A549 (cell line): ENCODE measurements around the gene PLEKHA3.

Experiments used
- CHD2 ChIP-seq: fragments of 150-350 bp; IDR thresholded peaks from 2 replicates; pipeline ENCODE4 v1.6.1; 2014; ENCODE audit warnings: low read length; ENCODE audit not compliant: partially characterized antibody
- EHMT2 ChIP-seq: fragments of 200-600 bp; sonication (generic); IDR thresholded peaks from 2 replicates; pipeline ENCODE4 v1.6.1; 2016; ENCODE audit warnings: antibody characterized with exemption, low read depth, mild to moderate bottlenecking, moderate library complexity
- EP300 ChIP-seq, 2 experiments: fragments of >200 bp; sonication (Bioruptor Twin); formaldehyde crosslinking; IDR thresholded peaks; 2 replicates in 1 of 2; 3 replicates in 1 of 2; pipeline ENCODE4 v1.6.1; 2016 to 2017
- ESRRA ChIP-seq: fragments of 150-350 bp; IDR thresholded peaks from 2 replicates; pipeline ENCODE4 v1.6.1; 2014; ENCODE audit warnings: mild to moderate bottlenecking, low read length, borderline replicate concordance
- GATA3 ChIP-seq: IDR thresholded peaks from 2 replicates; pipeline ENCODE4 v1.6.1; 2012; ENCODE audit warnings: borderline replicate concordance
- HDAC2 ChIP-seq: fragments of 200-600 bp; sonication (generic); IDR thresholded peaks from 2 replicates; pipeline ENCODE4 v1.6.1; 2016
- HOXB13 ChIP-seq: fragments of 250-450 bp; sonication (Bioruptor Pico); IDR thresholded peaks from 2 replicates; pipeline ENCODE4 v1.5.0; 2020; ENCODE audit warnings: low read depth, mild to moderate bottlenecking, moderate library complexity
- MAFK ChIP-seq: fragments of 450-650 bp; IDR thresholded peaks from 2 replicates; pipeline ENCODE4 v1.6.1; 2014; ENCODE audit not compliant: partially characterized antibody
- POLR2A ChIP-seq: IDR thresholded peaks from 2 replicates; pipeline ENCODE4 v1.6.1; 2012; ENCODE audit warnings: mild to moderate bottlenecking, low read length
- RAD21 ChIP-seq, 2 experiments: fragments of >200 bp in 1 of 2; sonication (Bioruptor Twin) in 1 of 2; formaldehyde crosslinking in 1 of 2; IDR thresholded peaks in 1 of 2; conservative IDR thresholded peaks in 1 of 2; 2 replicates in 1 of 2; 3 replicates in 1 of 2; pipeline ENCODE4 v1.6.1; 2012 to 2018; ENCODE audit warnings: inconsistent platforms in 1 of 2
- RNF2 ChIP-seq: fragments of 200-600 bp; sonication (generic); IDR thresholded peaks from 2 replicates; pipeline ENCODE4 v1.6.1; 2016; ENCODE audit warnings: low read depth, mild to moderate bottlenecking, antibody characterized with exemption, moderate library complexity, borderline replicate concordance
- ZC3H11A ChIP-seq: fragments of 450-650 bp; IDR thresholded peaks from 2 replicates; pipeline ENCODE4 v1.6.1; 2014; ENCODE audit warnings: antibody characterized with exemption, mild to moderate bottlenecking
- TF ChIP-seq, protein P1 (sequence below): fragments of >200 bp; sonication (Bioruptor Twin); formaldehyde crosslinking; IDR thresholded peaks from 3 replicates; pipeline ENCODE4 v1.5.1; 2016

DNA sequence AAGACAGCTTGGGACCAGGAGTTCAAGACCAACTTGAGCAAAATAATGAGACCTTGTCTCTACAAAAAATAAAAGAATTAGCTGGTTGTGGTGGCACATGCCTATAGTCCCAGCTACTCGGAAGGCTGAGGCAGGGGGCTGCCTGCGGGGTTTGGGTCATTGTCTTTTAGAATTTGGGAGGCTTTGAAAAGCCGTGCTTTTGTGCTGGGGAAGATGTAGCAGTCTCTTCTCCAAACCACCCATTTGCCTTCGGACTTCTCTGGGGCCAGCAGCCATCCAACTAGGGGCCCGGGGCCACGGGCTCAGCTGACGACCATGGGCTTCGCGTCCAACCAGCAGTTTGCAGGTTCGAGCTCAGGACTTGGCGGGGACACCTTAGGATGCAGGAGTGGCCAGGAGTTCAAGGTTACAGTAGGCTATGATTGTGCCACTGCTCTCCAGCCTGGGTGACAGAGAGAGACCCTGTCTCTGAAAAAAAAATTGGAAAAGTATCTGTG, 22.8 kb upstream of the PLEKHA3 start:
- TF ChIP-seq RNF2 (no peak), HDAC2 (no peak), EP300 (IDR thresholded peaks at IDR 0.05) (no peak), POLR2A (no peak), ZC3H11A (no peak), GATA3 (no peak), HOXB13 (no peak), MAFK (no peak), RAD21 (conservative IDR thresholded peaks at IDR 0.05 in 1 of 2, IDR thresholded peaks at IDR 0.05 in 1 of 2) (no peak), EHMT2 (no peak), ESRRA (no peak), CHD2 (no peak)
- TF ChIP-seq, protein P1, sequence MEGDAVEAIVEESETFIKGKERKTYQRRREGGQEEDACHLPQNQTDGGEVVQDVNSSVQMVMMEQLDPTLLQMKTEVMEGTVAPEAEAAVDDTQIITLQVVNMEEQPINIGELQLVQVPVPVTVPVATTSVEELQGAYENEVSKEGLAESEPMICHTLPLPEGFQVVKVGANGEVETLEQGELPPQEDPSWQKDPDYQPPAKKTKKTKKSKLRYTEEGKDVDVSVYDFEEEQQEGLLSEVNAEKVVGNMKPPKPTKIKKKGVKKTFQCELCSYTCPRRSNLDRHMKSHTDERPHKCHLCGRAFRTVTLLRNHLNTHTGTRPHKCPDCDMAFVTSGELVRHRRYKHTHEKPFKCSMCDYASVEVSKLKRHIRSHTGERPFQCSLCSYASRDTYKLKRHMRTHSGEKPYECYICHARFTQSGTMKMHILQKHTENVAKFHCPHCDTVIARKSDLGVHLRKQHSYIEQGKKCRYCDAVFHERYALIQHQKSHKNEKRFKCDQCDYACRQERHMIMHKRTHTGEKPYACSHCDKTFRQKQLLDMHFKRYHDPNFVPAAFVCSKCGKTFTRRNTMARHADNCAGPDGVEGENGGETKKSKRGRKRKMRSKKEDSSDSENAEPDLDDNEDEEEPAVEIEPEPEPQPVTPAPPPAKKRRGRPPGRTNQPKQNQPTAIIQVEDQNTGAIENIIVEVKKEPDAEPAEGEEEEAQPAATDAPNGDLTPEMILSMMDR = no peak
